Ureter (tissue), 1 donor: ENCODE data around the gene SYNGR2. TPM values are rescaled to one million over a fixed set of nuclear protein-coding genes. Genes with fewer than 3 reads are reported as not detected.
A peak's percentile ranks its signal among the peaks of the same experiment; 100 is the strongest.

Experiments
- DNase-seq: peaks from one replicate; pipeline ENCODE4 v3.0.0-alpha.2; 2020; ENCODE audit warnings: low spot score
- total RNA-seq: library from RNA; stranded (reverse); gene quantifications from one replicate; pipeline ENCODE4 v1.2.4, GENCODE V29; 2023
- donor health status: DM: yes; HTN: yes; CAD: no.

SYNGR2 gene, protein sequence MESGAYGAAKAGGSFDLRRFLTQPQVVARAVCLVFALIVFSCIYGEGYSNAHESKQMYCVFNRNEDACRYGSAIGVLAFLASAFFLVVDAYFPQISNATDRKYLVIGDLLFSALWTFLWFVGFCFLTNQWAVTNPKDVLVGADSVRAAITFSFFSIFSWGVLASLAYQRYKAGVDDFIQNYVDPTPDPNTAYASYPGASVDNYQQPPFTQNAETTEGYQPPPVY
- total RNA-seq: 119 TPM

DNA sequence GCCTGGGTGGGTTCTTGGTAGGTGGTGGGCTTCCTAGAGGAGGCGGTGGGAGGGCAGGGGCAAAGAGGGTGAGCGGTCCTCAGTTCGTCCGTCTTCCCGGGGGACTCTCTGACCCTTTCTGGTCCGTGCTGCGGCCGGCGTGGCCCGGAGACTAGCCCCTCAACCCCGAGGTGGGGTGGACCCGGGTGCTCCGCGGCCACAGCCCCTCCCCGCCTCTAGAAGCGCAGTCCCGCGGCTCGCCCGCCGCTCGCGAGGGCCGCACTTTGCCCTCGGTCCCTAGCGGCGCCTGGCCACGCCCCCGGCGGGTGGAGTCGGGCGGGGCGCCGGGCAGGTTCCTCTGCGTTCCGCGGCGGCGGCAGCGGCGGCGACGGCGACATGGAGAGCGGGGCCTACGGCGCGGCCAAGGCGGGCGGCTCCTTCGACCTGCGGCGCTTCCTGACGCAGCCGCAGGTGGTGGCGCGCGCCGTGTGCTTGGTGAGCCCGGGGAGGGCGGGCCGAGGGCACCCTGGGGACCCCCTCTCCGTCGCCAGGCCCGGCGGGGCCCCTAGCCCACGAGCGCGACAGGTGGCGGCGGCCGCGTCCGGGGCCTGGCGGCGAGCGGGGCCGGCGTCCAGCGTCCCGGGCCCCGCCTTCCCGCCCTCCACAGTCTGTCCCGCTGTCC lies at the start of gene SYNGR2:
TSS of gene SYNGR2 (plus strand) at position 340 of the 661 bp plus-strand sequence. CDS start at position 376, 36 bp downstream.
- DNase-seq: peak; percentile 81

DNA sequence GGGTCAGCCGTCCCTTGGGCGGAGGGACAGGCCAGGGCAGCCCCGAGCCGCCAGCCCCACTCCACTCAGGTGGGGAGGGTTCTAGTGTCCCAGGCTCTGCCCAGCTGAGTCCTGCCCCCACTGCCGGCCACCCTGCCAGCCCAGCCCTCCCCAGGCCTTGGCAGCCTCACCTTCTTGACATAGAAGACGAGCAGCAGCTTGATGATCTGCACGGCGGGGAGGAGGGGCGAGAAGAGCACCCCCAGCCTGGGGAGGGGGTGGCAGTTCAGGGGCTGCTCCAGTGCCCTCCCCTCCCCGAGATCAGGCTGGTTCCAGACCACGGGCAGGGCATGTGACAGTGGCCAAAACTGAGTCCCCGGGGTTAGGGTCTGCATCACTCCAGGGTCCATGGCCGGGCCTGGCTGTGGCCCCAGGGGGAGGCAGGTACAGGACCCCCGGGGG lies 49.6 kb upstream of the SYNGR2 start:
- no peak for DNase-seq

DNA sequence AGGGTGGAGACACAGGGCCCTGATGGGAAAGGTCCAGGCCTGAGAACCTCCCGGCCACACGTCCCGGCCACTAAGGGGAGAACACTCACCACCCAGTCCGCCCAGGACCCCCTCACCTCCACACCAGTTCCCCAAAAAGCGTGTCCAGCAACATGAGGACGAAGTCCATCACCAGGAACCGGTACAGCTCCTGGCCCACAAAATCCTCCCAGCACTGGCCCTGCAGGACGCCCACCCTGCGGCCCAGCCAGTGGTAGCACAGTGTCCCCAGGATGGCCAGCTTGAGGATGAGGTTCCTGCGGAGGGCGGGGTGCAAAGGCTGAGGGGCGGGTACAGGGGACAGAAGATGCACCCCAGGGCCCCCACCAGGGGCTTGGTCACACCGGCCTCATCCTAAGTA lies 47.8 kb upstream of the SYNGR2 start:
- no peak for DNase-seq

DNA sequence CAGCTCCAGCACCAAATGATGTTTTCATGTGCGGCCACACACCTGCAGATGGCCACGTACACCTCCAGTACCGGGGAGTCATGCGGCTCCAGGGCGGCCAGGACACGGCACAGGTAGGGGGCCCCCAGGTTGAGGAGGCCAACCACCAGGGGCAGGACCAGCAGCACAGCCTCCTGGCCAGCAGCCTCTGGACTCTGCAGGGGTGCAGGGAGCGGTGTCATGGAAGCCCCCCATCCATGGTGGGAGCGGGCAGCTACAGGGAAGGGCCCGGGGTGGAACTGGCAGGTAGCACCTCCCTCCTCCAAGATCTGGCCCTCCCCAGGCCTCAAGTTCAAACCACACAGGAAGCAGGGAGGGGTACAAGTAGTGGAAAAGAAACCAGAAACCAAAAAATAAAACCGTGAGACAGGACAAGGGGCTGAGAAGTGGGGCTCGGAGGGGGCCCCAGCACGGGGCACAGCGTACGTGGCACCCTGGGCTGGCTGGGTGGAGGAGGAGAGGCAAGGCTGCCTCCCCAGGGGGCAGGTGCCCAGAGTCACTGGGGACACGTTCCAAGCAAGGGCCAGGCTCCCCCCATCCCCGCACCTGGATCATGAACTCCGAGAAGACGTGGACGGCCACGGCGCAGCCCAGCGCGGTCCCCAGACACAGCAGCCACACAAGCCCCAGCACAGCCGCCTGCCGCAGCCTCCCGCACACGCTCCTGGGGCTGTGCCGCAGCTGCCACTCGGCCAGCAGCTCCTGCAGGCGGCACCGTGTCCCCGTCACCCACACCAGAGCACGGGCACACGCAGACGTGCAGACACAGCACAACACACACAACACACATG lies 47.2 kb upstream of the SYNGR2 start:
- DNase-seq: no peak

DNA sequence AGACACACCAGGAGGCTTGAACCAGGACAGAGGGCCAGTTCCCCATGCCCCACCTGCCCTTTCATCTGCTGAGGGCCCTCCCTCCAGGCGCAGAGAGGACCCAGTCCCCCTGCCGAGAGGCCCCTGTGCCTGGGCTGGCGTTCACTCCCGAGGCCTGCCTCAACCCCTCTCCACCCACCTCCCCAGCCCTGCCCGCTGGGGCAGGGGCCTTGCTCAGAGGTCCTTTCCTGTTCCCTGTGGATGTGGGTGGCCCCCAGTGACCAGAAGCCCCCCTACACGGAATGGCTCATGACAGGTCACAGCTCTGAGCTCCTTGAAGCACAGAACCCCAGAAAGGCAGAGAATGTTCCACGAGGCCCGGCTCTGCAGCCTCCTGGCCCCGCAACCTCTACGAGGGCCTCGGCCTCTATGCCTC lies 46.6 kb upstream of the SYNGR2 start:
- DNase-seq: no peak

DNA sequence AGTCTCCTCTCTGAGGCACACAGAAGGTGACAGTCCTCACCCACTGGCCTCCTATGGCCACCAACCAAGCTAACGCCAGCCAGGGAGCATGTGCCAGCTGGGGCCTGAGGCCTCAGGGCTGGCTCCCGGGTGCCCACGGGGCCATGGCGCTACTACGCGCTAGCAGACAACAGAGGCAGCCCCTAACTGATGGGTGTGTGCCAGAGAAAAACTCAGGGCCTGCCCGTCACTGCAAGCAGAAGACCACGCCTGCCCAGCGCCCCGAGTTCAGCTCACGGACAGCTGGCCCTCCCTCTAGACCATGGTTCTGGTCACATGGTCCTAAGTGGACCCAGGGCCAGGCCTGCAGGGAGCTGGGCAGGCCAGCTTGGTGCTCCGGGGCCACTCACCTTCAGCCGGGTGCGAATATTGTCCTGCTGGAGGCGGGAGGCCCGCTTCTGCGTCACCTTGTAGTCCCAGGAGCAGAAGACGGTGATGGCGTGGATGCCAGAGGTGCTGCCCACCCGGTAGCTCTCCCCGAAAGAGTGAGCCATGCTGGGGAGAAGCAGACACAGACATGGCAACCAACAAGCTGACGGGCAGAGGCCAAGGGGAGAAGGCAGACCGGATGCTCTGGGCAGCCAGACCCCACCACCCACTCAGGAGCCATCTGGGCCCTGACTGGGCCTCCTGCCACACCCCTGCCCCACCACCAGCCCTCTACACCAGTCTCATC lies 46.0 kb upstream of the SYNGR2 start:
- DNase-seq: no peak

DNA sequence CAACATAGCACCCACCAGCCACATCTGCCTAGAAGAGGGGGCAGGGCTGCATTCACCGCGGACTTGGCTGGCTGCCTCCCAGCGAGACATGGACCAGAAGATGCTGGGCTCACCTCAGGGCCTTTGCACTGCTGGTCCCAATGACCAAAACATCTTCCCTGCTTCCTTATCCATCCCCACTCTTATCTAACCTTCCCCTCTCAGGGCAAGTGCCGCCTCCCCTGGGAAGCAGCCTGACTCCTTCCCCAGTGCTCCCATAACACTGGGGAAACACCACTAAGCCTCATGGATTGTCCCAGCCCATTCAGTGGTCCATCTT lies 45.5 kb upstream of the SYNGR2 start:
- DNase-seq: no peak

DNA sequence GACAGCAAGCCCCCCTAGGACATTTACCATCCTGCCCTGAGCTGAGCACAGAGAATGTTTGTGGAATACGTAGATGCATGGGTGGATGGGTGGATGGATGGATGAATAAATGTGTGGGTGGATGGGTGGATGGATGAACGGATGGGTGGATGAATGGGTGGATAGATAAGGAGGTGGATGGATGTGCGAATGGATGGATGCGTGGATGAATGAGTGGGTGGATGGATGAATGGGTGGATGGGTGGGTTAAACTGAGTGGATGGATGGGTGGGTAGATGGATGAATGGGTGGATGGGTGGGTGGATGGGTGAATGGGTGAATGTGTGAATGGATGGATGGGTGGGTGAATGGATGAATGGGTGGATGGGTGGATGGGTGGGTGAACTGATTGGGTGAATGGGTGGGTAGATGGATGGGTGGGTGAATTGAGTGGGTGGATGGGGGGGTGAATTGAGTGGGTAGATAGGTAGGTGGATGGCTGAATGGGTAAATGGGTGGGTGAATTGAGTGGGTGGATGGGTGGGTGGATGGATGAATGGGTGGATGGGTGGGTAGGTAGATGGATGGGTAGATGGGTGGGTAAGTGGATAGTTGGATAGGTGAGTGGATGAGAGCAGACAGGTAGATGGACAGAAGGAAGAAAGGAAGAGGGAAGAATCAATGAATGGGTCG lies 45.0 kb upstream of the SYNGR2 start:
- DNase-seq: no peak

DNA sequence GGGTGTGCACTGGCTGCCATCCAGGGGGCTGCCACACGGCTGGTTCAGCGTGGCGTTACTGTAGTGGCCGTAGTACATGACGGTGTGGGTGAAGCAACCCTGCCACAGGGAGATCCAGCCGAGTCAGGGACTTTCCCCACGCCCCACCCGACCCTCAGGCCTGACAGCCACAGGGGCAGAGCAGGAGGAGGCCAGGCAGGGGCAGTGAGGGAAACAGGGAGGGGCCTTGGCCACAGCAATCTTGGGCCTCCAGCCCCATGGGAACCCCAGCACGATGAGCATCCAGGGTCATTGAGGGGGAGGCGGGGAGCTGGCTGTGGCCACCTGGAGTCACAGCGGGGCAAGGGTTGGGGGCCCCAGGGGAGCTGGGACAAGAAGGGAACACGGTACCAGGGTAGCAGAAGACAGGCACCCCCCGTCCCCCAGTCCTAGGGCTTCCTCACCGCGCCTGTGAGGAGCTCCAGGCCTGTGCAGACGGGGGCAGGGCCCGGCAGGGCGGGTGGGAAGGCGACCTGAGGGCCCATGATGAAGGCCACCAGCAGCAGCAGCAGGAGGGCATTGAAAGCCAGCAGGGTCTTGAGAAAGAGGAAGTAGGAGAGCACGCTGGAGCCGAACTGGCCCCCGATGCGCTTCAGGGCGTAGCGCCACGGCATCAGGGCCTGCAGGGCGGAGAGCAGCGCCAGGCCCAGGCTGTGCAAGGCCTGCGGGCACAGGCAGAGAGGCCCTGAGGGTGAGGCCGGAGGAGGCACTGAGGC lies 44.1 kb upstream of the SYNGR2 start:
- no peak for DNase-seq

DNA sequence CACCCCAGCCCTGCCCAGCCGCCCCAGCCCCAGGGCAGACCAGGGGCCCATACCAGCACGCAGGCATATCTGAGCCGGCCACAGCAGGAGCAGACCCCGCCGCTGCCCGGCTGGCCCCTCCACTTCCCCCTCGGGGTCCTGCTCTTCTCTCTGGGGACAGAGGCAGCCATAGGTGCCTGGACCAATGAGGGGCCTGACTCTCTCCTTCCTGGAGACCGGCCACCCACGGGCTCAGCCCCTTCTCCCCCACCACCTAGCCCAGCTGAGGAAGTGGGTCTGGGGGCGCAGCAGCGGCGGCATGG lies 43.6 kb upstream of the SYNGR2 start:
- no peak for DNase-seq

DNA sequence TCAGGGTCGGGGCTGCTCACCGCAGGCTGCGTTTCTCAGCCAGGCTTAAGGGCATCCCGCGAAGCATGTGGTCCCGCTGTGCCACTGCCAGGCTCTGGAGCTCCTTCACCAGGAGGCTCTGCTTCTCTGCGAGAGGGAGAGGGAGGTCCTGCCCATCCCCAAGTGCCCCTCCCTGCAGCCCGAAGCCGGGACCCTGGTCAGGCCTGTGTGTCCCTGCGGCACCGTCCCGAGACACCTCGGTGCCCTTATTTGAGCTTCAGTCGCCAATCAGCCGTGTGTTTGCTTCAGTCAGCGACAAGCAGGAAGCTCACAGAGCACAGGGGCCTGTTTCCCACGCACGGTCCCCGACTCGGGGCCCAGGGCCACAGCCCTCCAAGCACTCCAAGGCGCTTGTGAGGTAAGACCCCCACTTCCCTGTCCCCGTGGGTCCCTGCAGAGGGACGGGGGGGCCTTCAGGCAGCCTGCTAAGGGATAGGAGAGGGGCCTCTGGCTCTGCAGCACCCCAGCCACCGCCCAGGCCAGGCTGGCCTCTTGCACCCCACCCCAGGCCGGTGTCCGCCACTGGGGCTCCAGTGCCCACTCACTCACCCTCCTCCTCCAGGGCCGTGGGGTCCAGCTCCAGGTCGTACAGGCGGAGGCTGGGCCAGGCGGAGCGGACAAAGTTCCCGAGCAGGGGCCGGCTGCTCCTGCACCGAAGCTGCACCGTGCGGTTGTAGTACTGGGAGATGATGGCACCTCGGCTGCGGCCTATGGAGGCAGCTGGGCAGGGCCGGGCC lies 43.1 kb upstream of the SYNGR2 start:
- no peak for DNase-seq

DNA sequence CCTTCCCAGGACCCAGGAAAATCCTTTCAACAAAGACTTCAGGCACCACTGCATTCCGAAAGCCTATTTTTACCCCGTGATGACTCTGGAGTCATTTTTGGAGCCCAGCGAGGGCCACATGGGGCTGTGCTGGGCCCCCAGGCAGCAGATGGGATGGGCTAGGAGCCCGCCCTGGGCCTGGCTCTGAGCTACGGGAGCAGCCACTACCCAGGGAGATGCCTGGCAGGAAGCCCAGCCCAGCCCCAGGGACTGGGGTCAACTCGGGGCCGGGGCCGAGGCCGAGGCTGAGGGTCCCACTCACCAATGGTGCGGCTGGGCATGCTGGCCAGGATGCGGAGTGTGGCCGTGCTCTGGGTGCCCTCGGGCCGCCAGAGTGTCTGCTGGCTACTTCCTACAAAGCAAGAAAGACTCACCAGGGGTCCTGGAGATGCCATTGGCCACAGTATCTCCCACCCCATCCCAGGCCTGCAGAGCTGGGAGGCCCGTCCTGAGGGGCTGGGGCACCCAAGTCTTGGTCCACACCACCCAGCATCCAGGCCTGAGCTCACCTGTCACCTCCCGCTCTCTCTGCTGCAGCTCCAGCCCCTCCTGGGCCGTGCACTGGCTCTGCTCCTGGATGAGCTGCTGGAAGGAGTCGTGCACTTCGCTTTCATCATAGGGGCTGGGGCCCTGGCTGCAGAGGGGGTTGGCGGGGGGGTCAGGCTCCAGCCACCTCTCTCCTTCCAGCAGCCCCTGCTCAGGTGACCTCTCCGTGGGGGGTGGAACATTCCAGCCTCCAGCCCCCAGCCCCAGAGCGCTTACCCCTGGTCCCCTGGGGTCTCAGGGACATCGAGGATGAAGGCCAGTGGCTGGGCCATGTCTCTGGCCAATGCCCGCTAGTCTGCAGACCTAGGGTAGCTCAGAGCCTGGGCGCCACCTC lies 42.1 kb upstream of the SYNGR2 start:
- DNase-seq: no peak

DNA sequence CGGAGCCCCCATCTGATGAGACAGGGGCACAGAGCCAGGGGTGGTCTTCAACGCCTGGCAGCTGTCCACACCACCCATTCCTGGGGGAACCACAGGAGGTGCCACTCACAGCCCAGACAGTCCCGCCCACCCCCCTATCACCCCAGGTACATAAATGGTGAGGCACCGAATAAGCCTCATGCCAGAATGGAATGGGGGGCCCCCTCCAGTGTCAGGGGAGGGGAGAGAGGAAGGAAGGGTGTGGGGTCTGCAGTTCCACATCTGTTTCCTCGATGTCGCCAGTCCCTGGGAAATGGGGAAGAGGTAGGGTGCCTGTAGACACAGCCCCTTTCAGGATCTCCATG lies 41.5 kb upstream of the SYNGR2 start:
- no peak for DNase-seq

DNA sequence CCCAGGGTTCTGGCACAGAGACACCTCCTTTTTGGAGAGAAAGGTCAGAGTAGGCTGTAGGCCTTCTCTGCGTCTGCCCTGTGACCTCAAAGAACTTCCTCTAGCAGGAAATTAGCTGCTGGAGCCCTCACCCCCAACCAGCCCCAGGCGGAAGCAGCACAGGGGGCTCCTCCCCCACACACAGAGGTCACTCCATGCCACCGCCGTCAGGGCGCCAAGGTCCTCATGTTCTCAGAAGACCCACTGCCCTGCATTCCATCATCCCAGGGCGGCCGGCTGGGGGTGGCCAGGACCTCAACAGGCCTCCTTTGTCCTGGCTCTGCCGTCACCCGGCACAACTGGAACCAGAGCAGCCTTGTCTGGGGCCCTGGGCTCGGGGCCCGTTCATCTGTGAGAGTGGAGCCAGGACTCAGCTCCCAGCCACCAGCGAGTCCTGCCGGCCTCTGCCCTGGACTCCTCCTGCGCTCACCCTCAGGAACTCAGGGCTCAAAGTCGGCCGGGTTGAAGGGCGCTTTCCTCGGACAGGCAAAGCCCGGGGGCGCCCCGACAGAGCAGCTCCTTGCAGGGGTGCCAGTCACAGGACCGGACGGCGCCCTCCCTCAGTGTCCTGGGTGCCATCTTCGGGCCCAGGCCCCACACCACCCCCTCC lies 41.0 kb upstream of the SYNGR2 start:
- DNase-seq: no peak

DNA sequence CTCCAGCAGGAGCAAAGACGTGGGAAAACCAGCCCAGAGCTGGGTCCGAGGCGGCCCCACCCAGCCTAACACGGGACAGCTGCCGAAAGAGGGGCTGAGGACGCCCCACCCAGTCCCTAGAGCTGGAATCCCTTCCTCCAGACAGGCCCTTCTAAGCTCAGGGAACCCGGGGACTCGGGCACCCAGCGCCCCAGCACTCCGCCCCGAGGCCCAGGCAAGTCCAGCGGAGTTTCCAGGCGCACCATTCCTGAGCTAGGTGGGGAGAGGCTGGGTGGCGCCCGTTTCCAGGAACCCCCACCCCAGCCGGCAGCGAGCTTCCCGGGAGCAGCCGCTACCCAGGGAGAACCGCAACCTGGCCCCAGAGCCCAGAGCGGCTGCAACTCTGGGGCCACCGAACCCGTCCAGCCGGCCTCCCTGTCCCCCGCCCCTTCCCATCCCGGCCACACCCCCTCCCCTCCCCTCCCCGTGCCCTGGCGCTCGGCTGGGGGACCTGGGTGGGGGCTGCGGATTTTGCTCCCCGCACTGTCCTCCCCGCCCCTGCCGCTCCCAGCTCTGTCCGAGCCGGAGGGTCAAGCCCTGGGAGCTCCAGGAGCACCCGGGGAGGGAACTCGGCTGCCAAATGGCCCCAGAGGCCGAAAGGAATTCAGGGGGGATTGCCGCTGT lies 40.4 kb upstream of the SYNGR2 start:
- no peak for DNase-seq

DNA sequence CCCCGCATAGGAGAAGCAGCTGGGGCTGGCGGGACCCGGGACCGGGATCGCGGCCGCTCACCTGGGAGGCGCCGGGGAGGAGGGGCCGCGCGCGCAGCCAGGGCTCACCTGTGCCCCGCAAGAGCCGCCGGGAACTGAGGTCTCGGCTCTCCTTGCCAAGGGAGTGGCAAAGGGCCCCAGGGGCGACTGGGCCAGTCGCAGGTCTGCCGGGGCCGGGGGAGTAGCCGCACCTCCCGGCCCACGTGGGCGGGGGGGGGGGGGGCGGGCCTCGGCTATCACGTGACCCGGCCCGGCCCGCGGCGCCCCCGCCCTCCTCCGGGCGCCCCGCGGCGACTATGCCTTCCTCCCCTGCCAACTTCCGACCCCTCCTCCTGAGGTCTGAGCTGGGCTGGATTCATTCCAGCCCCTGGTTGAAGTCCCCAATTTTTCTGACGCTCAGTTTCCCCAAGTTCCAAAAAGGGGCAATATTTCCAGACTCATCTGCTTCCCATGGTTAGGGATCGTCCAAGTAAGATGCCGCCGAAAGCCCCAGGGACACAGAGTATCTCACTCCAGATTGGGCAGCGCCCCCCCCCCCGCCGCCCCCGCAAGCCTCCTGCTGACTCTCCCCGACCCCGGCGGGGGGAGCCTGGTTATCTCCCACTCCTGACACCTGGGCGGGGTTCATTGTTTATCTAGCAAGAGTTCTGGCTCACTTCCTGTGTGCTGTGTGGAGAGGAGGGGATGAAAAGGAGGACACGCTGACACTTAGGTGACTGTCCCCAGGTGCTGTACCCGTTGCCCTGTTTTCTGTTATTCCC lies 39.6 kb upstream of the SYNGR2 start, which contains the start of gene TMC6:
TSS of gene TMC6 (minus strand) at position 205 of the 800 bp plus-strand sequence. CDS start 1,923 bp downstream, outside the sequence.
- peak; percentile 73 for DNase-seq

DNA sequence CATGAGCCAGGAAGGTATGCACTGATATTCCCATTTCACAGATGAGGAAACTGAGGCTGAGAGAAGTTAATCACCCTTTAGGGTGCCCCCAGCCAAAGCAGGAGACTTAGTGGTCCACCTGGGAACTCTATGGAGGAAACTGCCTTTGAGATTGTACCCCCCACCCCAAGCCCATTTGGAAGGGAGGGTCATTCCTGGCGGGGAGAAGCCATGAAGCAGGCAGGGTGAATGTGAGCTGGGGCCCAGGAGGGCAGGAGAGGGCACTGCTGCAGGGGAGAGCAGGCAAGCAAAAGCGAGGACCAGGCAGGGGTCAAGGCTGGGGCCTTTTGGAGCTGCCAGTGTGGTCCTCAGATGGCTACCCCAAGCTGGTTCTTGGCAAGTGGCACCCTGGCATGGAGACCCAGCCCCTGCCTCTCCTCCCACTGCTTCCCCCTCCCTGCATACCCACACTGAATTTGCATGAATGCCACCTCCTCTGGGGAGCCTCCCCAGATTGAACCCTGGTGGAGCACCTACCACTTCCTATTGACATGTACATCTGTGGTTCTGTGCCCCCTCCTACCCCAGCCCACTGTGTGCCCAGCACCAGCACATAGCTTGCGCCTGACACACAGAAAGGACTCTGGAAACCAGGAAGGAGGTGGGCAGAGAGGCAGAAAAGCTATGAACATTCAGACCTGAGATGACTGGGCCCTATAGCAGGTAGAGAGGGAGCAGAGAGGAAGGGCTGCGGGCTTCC lies 38.9 kb upstream of the SYNGR2 start:
- DNase-seq: no peak
